Stimulated activated CD8-positive, alpha-beta memory T cell treated with anti-CD3 and anti-CD28 coated beads, Interleukin-2, amount 100 ng/mL, for 1 hour (primary cell): ENCODE data around the gene GOLGA6L26.
A peak's percentile ranks its signal among the peaks of the same experiment; 100 is the strongest.
"Not testable (repeated sequence)": the region's sequence is repeated elsewhere in the genome, so short reads cannot be mapped to it uniquely, and the experiment has no call there.

Experiments used
- DNase-seq, 2 donors: peaks; one replicate each; pipeline ENCODE4 v3.0.0-alpha.2; 2020; ENCODE audit warnings: low read depth in 2 of 2

The GOLGA6L26 gene

GRCh38 chr15:23334096-23334495 lies at the start of gene GOLGA6L26:
TSS of gene GOLGA6L26 (minus strand) at chr15:23334196. CDS start at chr15:23334135, 61 bp downstream.
- DNase-seq = not testable (repeated sequence)

GRCh38 chr15:23381192-23381591 lies 47.2 kb upstream of the GOLGA6L26 start:
- not testable (repeated sequence) for DNase-seq

- not testable (repeated sequence) for DNase-seq
Observed at GRCh38 chr15:23380700-23381099, 46.7 kb upstream of the GOLGA6L26 start.

- not testable (repeated sequence) for DNase-seq
Observed at GRCh38 chr15:23378946-23379345, 45.0 kb upstream of the GOLGA6L26 start.

- not testable (repeated sequence) for DNase-seq
Observed at GRCh38 chr15:23374226-23374625, 40.2 kb upstream of the GOLGA6L26 start.

- DNase-seq = not testable (repeated sequence)
Observed at GRCh38 chr15:23372891-23373600, 39.0 kb upstream of the GOLGA6L26 start.

GRCh38 chr15:23372284-23372683 lies 38.3 kb upstream of the GOLGA6L26 start:
- DNase-seq = no peak

- not testable (repeated sequence) for DNase-seq
Observed at GRCh38 chr15:23371868-23372267, 37.9 kb upstream of the GOLGA6L26 start.

- not testable (repeated sequence) for DNase-seq
Observed at GRCh38 chr15:23371134-23371533, 37.1 kb upstream of the GOLGA6L26 start.

- DNase-seq = no peak
Observed at GRCh38 chr15:23370578-23370977, 36.6 kb upstream of the GOLGA6L26 start.

GRCh38 chr15:23364261-23364660 lies 30.3 kb upstream of the GOLGA6L26 start:
- not testable (repeated sequence) for DNase-seq

GRCh38 chr15:23362622-23363021 lies 28.6 kb upstream of the GOLGA6L26 start:
- not testable (repeated sequence) for DNase-seq

GRCh38 chr15:23354448-23354847 lies 20.5 kb upstream of the GOLGA6L26 start, which contains the start of gene GOLGA8S:
TSS of gene GOLGA8S (plus strand) at chr15:23354748. CDS start at chr15:23354810, 62 bp downstream.
- not testable (repeated sequence) for DNase-seq

GRCh38 chr15:23311233-23311632 lies 22.8 kb downstream of the GOLGA6L26 start:
- DNase-seq = not testable (repeated sequence)

- not testable (repeated sequence) for DNase-seq
Observed at GRCh38 chr15:23305921-23306320, 28.1 kb downstream of the GOLGA6L26 start.

GRCh38 chr15:23304805-23305204 lies 29.2 kb downstream of the GOLGA6L26 start:
- DNase-seq = not testable (repeated sequence)

GRCh38 chr15:23304267-23304666 lies 29.7 kb downstream of the GOLGA6L26 start:
- not testable (repeated sequence) for DNase-seq

- peak in 1 of 2 donors; percentile 0 for DNase-seq
Observed at GRCh38 chr15:23303654-23304053, 30.3 kb downstream of the GOLGA6L26 start.

GRCh38 chr15:23303246-23303645 lies 30.8 kb downstream of the GOLGA6L26 start:
- DNase-seq = not testable (repeated sequence)
